Right cardiac atrium (tissue), 5 donors: ENCODE measurements around the gene DGKI. TPM values are rescaled to one million over a fixed set of nuclear protein-coding genes. Genes with fewer than 3 reads are reported as not detected.

Experiments
- ATAC-seq, 2 donors: fragments of 200-7000 bp; cut with Tn5 transposase; one replicate each; pipeline versions ENCODE4 v1.8.0 to v1.9.1; 2020; ENCODE audit warnings: moderate library complexity in 2 of 2, mild to moderate bottlenecking in 1 of 2
- DNase-seq, 3 donors: peaks; one replicate each; pipeline ENCODE4 v3.0.0-alpha.2; 2020
- H3K27ac ChIP-seq: one replicate; pipeline ENCODE4 v1.5.1; 2013; ENCODE audit warnings: mild to moderate bottlenecking, low read length, control low read depth, moderate library complexity
- H3K27me3 ChIP-seq: one replicate; pipeline ENCODE4 v1.6.1; 2013; ENCODE audit not compliant: control insufficient read depth, insufficient read depth
- H3K4me1 ChIP-seq: one replicate; pipeline ENCODE4 v1.6.1; 2013; ENCODE audit warnings: low read length; ENCODE audit not compliant: control insufficient read depth, insufficient read depth
- H3K4me3 ChIP-seq: one replicate; pipeline ENCODE4 v1.5.1; 2013; ENCODE audit warnings: low read length, control low read depth
- H3K9me3 ChIP-seq: one replicate; pipeline ENCODE4 v1.6.1; 2013; ENCODE audit warnings: low read length; ENCODE audit not compliant: control insufficient read depth
- WGBS: extraction: QIAGEN DNeasy Blood & Tissue Kit; methylation state at CpG from one replicate; pipeline ENCODE4 v1.1.7; 2013; 5-methylcytosine and 5-hydroxymethylcytosine counted together
- intact Hi-C, 4 donors: fragments of 100-400 bp; cut with DNase I; formaldehyde crosslinking; loops; one replicate each; pipeline versions ENCODE4 v1.11.0 to v1.14.0; 2022 to 2023
- polyA plus RNA-seq: library from polyadenylated mRNA; stranded (reverse); fragments of 200-250 nt; gene quantifications from one replicate; pipeline ENCODE4 v1.2.3, GENCODE V29; 2013
- total RNA-seq, 4 donors: library from RNA; stranded (reverse); fragmentation: NEBNext Ultra II Directional; extraction: Animal tissue kit (Norgen Biotek cat#: 25700); gene quantifications; one replicate each; pipeline ENCODE4 v1.2.1, GENCODE V29; 2021
- donor health status: healthy with polysubstance abuse.
- donor health status: DM: no; HTN: yes; CAD: no.
- donor health status: DM: no; HTN: no; CAD: no.
- donor health status: DM: no; HTN: yes; CAD: no; lungs with severe emphysema.
- donor health status: DM: yes; HTN: yes; CAD: no.

The DGKI gene
- total and polyA plus RNA-seq, 5 donors, result 2.1 to 14.9 (median 7.7) TPM

GRCh38 chr7:137850571-137850970, 3.8 kb upstream of the DGKI start:
- intact Hi-C loops, result no loop called here
- DNase-seq (no peak), ATAC-seq (no peak)
- Histone ChIP-seq H3K27ac (no peak overlapping the region), H3K27me3 (no peaks in the 10 kb centered on the region), H3K4me1 (peaks cover 5% of the 10 kb centered on the region), H3K4me3 (no peak overlapping the region), H3K9me3 (no peaks in the 10 kb centered on the region)
- 68% methylated on average over 2 of the region's 2 CpGs for WGBS

- Histone ChIP-seq H3K4me3 (no peak overlapping the region), H3K4me1 (peaks cover 5% of the 10 kb centered on the region), H3K9me3 (no peaks in the 10 kb centered on the region), H3K27me3 (no peaks in the 10 kb centered on the region), H3K27ac (no peak overlapping the region)
- ATAC-seq, result no peak
- DNase-seq, result no peak
- intact Hi-C loops, result no loop called here
- WGBS, result 80% methylated on average over 8 of the region's 8 CpGs
Measured at GRCh38 chr7:137848095-137848494, 1.3 kb upstream of the DGKI start.

- DNase-seq, result no peak
- Histone ChIP-seq H3K27ac (no peak overlapping the region), H3K27me3 (no peaks in the 10 kb centered on the region), H3K9me3 (no peaks in the 10 kb centered on the region), H3K4me3 (no peak overlapping the region), H3K4me1 (peaks cover 5% of the 10 kb centered on the region)
- intact Hi-C loops, result no loop called here
- 30% methylated on average over 18 of the region's 18 CpGs for WGBS
- peak; percentile 8 to 27 for ATAC-seq
Measured at GRCh38 chr7:137847568-137848050, 835 bp upstream of the DGKI start.

GRCh38 chr7:137846549-137846826, 286 bp downstream of the DGKI start:
- WGBS, result under 1% methylated on average over 47 of the region's 47 CpGs
- Histone ChIP-seq H3K9me3 (no peaks in the 10 kb centered on the region), H3K4me3 (peak overlapping the region; percentile 53), H3K4me1 (peaks cover 5% of the 10 kb centered on the region), H3K27ac (no peak overlapping the region), H3K27me3 (no peaks in the 10 kb centered on the region)
- DNase-seq, result peak in 2 of 3 donors; percentile 41 to 48
- intact Hi-C loops, result no loop called here
- ATAC-seq, result no peak

DNA sequence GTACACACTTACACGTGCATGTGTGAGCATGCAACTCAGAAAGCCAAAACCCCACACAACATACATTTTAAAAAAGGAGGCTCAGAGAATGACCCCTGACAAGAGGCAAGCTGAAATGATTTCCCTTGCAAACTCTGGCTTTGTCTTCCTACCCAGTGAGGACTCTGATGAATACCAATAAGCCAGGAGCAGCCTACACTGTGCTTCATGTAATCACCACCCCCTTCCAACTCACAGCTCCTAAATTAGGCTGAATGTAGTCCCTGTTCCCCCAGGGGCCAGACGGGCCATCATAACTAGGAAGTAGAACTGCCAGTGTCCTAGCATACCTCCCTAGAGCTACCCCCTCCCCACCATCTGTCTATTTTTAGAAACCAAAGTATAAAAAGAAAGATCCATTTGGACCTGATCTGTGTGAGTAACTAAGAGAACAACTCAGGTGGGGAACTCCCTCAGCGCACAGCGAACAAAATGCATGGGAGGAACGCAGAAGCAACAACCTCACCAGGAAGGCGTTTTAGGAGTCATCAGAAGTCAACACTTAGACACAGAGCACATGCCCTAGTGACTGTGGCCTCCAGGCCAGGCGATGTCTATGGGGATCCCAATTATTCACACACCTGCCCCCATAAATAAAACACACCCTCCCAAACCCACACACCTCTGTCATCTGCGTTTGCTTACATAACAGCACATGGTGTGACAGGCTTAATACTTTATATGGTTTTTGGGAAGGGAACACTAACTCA, 1.9 kb downstream of the DGKI start:
- H3K27me3 ChIP-seq, result no peaks in the 10 kb centered on the region
- intact Hi-C loops, result no loop called here
- H3K4me3 ChIP-seq, result no peak overlapping the region
- no peak overlapping the region for H3K27ac ChIP-seq
- WGBS, result 83% methylated on average over 8 of the region's 8 CpGs
- no peak for DNase-seq
- no peak for ATAC-seq
- no peaks in the 10 kb centered on the region for H3K9me3 ChIP-seq
- peaks cover 5% of the 10 kb centered on the region for H3K4me1 ChIP-seq

DNA sequence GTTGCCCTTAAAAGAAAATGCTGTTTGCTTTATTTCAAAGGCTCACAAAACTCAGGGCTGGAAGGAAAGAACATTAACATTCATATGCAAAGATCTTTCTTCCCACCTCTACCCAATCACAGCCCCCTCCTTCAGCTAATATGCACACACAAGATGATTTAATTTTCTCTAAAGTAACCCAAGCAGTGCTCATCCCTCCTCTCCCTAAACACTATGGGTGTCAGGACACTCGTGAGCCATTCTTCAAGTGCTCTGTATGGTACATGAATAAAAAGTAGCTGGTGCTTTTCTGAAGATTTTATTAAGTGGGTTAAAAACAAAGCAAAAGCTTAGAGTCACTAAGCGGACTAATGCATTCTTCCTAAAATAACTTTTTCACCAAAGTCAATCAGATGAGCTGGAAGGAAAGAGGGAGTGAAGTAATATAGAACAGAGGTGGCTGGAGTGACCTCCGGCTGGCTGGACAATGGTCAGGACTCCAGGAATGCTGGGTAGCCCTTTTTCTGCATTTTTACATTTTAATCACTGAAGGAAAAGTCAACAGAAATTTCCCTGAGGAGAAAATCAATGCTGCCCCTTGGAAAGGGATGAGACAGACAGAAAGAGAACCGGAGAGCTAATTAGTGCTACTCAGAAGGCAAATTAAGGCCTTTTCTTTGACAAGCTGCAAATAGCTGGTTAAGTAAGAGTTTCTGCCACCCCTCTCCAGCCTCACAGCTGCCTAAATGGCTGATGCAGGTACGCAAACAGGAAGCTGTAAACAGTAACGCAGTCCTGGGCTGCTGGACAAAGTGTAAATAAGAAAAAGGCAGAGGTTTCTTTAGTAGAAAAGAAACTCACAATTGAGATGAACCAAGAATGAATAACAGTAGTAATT, 6.6 kb downstream of the DGKI start:
- no peak for ATAC-seq
- no peaks in the 10 kb centered on the region for H3K9me3 ChIP-seq
- H3K27ac ChIP-seq, result no peak overlapping the region
- WGBS, result 67% methylated on average over 6 of the region's 6 CpGs
- intact Hi-C loops, result no loop called here
- no peaks in the 10 kb centered on the region for H3K27me3 ChIP-seq
- no peak overlapping the region for H3K4me3 ChIP-seq
- H3K4me1 ChIP-seq, result no peaks in the 10 kb centered on the region
- no peak for DNase-seq

DNA sequence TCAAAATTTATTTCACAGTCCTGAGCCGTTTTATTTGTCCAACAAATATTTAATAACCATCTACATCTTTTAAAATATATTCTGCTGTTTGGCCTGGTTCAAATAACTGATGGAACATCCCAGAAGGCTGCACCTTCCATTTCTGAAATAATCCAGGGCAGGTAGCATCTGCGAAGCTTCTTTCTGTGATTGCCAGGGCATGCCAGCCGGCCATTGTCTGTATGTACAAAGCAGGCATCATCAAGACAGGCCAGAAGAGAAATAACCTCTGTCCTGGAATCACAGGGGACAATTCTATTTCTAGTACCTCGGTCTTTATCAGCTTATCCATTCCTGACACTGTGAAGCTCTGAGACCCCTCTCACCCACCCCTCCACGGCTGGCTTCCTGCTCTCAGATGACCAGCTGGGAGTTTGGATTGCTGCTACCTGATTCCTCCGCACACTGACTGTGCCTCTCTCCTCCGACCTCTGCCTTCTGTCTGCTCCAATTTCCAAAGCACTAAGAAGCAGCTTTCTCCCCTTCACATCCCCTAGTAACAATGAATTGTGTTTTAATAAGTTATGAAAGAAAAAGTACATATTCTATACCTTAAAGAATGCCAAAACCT, 8.0 kb downstream of the DGKI start:
- ATAC-seq (no peak), DNase-seq (no peak)
- no peak overlapping the region for H3K4me3 ChIP-seq
- 65% methylated on average over 7 of the region's 7 CpGs for WGBS
- no peaks in the 10 kb centered on the region for H3K4me1 ChIP-seq
- intact Hi-C loops, result no loop called here
- H3K27me3 ChIP-seq, result no peaks in the 10 kb centered on the region
- no peaks in the 10 kb centered on the region for H3K9me3 ChIP-seq
- H3K27ac ChIP-seq, result no peak overlapping the region

- DNase-seq (no peak), ATAC-seq (no peak)
- WGBS, result 87% methylated on average over 1 of the region's 1 CpG
- Histone ChIP-seq H3K4me1 (no peaks in the 10 kb centered on the region), H3K9me3 (no peaks in the 10 kb centered on the region), H3K27me3 (no peaks in the 10 kb centered on the region), H3K27ac (no peak overlapping the region), H3K4me3 (no peak overlapping the region)
- intact Hi-C loops, result no loop called here
Measured at GRCh38 chr7:137836541-137836940, 10.2 kb downstream of the DGKI start.

GRCh38 chr7:137836113-137836509, 10.7 kb downstream of the DGKI start:
- Histone ChIP-seq H3K4me3 (no peak overlapping the region), H3K27me3 (no peaks in the 10 kb centered on the region), H3K4me1 (no peaks in the 10 kb centered on the region), H3K27ac (no peak overlapping the region), H3K9me3 (no peaks in the 10 kb centered on the region)
- DNase-seq (no peak), ATAC-seq (no peak)
- 89% methylated on average over 3 of the region's 3 CpGs for WGBS
- intact Hi-C loops, result no loop called here

DNA sequence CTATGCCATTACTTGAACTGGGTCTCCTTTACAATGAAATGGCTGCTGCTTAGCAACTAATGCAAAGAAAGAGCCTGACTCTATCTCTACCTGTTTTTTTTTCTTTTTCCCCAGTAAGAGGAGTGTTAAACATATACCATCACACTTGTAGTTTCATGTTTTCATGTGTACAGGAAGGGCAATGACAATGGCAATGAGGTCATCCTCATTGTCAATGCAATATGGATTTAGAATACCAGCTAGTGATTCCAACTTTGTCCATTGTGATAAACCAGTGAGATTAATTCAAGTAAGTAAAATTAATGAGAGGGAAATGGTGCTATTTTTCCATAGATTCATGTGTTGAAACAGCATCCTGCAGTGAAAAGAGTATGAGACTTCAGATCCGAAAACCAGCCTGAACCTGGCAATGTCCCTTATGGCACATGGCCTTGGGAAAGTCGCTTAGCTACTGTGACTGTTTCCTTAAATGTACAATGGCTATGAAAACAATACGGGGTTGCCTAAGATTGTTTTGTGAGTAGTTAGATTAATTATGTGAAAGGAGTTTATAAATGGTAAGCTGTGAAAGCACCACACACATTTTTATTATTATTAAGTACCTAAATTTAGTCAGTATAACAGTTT, 11.2 kb downstream of the DGKI start:
- H3K27me3 ChIP-seq, result no peaks in the 10 kb centered on the region
- DNase-seq, result no peak
- no peaks in the 10 kb centered on the region for H3K9me3 ChIP-seq
- no peak for ATAC-seq
- H3K4me3 ChIP-seq, result no peak overlapping the region
- no peak overlapping the region for H3K27ac ChIP-seq
- no peaks in the 10 kb centered on the region for H3K4me1 ChIP-seq
- WGBS, result 73% methylated on average over 3 of the region's 3 CpGs
- intact Hi-C loops, result no loop called here

GRCh38 chr7:137834552-137834951, 12.2 kb downstream of the DGKI start:
- H3K27me3 ChIP-seq, result no peaks in the 10 kb centered on the region
- intact Hi-C loops, result no loop called here
- no peak for DNase-seq
- WGBS, result 100% methylated on average over 1 of the region's 1 CpG
- H3K9me3 ChIP-seq, result no peaks in the 10 kb centered on the region
- ATAC-seq, result no peak
- no peak overlapping the region for H3K27ac ChIP-seq
- no peak overlapping the region for H3K4me3 ChIP-seq
- peaks cover 2% of the 10 kb centered on the region for H3K4me1 ChIP-seq
